ENCODE results near the gene VAX1.

The VAX1 gene

GRCh38 chr10:117161386-117162033 lies 23.4 kb upstream of the VAX1 start:
- Mint-ChIP-seq H3K4me1 (peaks cover 13% of the 10 kb centered on the region), H3K36me3 (ENCODE audit: insufficient read depth) (peaks cover 4% of the 10 kb centered on the region), H3K4me3 (no peak overlapping the region), H3K27me3 (peaks cover 89% of the 10 kb centered on the region), H3K9me3 (no peaks in the 10 kb centered on the region), H3K27ac (ENCODE audit: low read depth) (no peak overlapping the region)
- DNase-seq (ENCODE audit: low spot score in 2 of 2), result no peak
- no peak for ATAC-seq (replicated peaks; ENCODE audit: extremely low read depth, poor library complexity, severe bottlenecking)

DNA sequence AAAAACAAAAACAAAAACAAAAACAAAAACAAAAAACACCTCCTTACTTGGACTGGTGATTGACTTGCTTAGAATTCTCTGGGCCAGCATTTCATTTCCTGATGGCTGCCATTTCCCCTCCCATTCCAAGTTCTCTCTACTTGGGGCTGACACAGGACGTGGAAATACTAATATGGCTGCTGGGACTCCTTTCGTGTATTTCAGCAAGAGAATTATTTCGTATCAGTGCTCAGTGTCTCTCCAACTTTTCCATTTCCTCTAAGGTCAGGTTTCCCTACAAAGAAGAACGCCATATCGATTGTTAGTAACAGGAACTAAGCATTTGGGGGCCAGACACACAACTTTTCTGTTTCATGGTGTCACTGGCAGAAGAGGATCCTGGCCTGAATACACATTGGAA lies 22.5 kb upstream of the VAX1 start:
- Mint-ChIP-seq H3K4me3 (no peak overlapping the region), H3K36me3 (ENCODE audit: insufficient read depth) (peaks cover 4% of the 10 kb centered on the region), H3K27me3 (peaks cover 89% of the 10 kb centered on the region), H3K27ac (ENCODE audit: low read depth) (no peak overlapping the region), H3K4me1 (peaks cover 8% of the 10 kb centered on the region), H3K9me3 (no peaks in the 10 kb centered on the region)
- DNase-seq (ENCODE audit: low spot score in 2 of 2), result no peak
- ATAC-seq (replicated peaks; ENCODE audit: extremely low read depth, poor library complexity, severe bottlenecking), result no peak

GRCh38 chr10:117159390-117159789 lies 21.3 kb upstream of the VAX1 start:
- Mint-ChIP-seq H3K36me3 (ENCODE audit: insufficient read depth) (peaks cover 4% of the 10 kb centered on the region), H3K27me3 (peaks cover 89% of the 10 kb centered on the region), H3K4me3 (no peak overlapping the region), H3K9me3 (no peaks in the 10 kb centered on the region), H3K4me1 (peaks cover 8% of the 10 kb centered on the region), H3K27ac (ENCODE audit: low read depth) (no peak overlapping the region)
- no peak for ATAC-seq (replicated peaks; ENCODE audit: extremely low read depth, poor library complexity, severe bottlenecking)
- no peak for DNase-seq (ENCODE audit: low spot score in 2 of 2)

- DNase-seq (ENCODE audit: low spot score in 2 of 2) (no peak), ATAC-seq (replicated peaks; ENCODE audit: extremely low read depth, poor library complexity, severe bottlenecking) (no peak)
- Mint-ChIP-seq H3K27me3 (peaks cover 93% of the 10 kb centered on the region), H3K9me3 (no peaks in the 10 kb centered on the region), H3K4me1 (peaks cover 8% of the 10 kb centered on the region), H3K4me3 (no peak overlapping the region), H3K27ac (ENCODE audit: low read depth) (no peak overlapping the region), H3K36me3 (ENCODE audit: insufficient read depth) (peaks cover 1% of the 10 kb centered on the region)
Measured at GRCh38 chr10:117158297-117158696, 20.2 kb upstream of the VAX1 start.

GRCh38 chr10:117152668-117153067 lies 14.6 kb upstream of the VAX1 start:
- Mint-ChIP-seq H3K27me3 (peaks cover 81% of the 10 kb centered on the region), H3K27ac (ENCODE audit: low read depth) (no peak overlapping the region), H3K9me3 (no peaks in the 10 kb centered on the region), H3K4me3 (no peak overlapping the region), H3K4me1 (no peaks in the 10 kb centered on the region), H3K36me3 (ENCODE audit: insufficient read depth) (no peaks in the 10 kb centered on the region)
- DNase-seq (ENCODE audit: low spot score in 2 of 2) (no peak), ATAC-seq (replicated peaks; ENCODE audit: extremely low read depth, poor library complexity, severe bottlenecking) (no peak)

- Mint-ChIP-seq H3K36me3 (ENCODE audit: insufficient read depth) (no peaks in the 10 kb centered on the region), H3K27ac (ENCODE audit: low read depth) (no peak overlapping the region), H3K4me1 (no peaks in the 10 kb centered on the region), H3K4me3 (no peak overlapping the region), H3K27me3 (peaks cover 65% of the 10 kb centered on the region), H3K9me3 (no peaks in the 10 kb centered on the region)
- ATAC-seq (replicated peaks; ENCODE audit: extremely low read depth, poor library complexity, severe bottlenecking) (no peak), DNase-seq (ENCODE audit: low spot score in 2 of 2) (no peak)
Measured at GRCh38 chr10:117148284-117148683, 10.2 kb upstream of the VAX1 start.

- DNase-seq (ENCODE audit: low spot score in 2 of 2), result no peak
- Mint-ChIP-seq H3K27me3 (peaks cover 70% of the 10 kb centered on the region), H3K9me3 (no peaks in the 10 kb centered on the region), H3K36me3 (ENCODE audit: insufficient read depth) (peaks cover 3% of the 10 kb centered on the region), H3K4me1 (no peaks in the 10 kb centered on the region), H3K27ac (ENCODE audit: low read depth) (no peak overlapping the region), H3K4me3 (no peak overlapping the region)
- ATAC-seq (replicated peaks; ENCODE audit: extremely low read depth, poor library complexity, severe bottlenecking), result no peak
Measured at GRCh38 chr10:117145019-117145418, 6.9 kb upstream of the VAX1 start.

DNA sequence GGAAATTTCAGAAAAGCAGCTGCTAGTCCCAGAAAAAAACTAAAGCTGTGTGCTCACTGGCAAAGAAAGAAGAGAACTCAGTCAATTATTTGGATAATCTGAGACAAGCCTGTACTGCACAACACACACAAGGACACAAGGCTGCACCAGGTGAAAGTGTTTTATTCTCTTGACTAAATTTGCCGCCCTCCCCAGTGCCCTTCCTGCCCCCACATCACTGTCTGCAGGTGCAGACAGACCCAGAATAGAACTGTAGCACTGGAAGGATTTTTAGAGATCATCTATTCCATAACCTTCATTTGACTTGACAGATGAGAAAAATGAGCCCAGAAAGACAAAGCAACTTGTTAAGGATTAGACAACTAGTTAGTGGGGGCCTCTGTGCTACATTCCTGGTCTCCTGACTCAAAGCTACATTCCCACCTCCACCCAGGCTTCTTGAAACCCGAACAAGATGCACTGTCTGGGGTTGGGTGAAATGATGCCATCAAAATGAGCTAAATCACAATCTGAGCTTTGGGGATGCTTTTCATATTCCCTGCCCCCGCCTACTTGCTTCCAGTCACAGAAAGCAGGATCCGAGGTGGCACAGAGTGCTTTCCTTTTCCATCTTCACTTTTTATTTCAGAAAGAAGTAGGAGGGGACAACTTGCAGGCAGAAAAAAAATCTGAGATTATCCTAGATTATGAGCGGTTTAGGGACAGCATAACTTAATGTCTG lies 5.2 kb upstream of the VAX1 start:
- DNase-seq (ENCODE audit: low spot score in 2 of 2) (no peak), ATAC-seq (replicated peaks; ENCODE audit: extremely low read depth, poor library complexity, severe bottlenecking) (no peak)
- H3K27me3 Mint-ChIP-seq, result peaks cover 67% of the 10 kb centered on the region
- no peak overlapping the region for H3K27ac Mint-ChIP-seq (ENCODE audit: low read depth)
- no peak overlapping the region for H3K4me3 Mint-ChIP-seq
- no peaks in the 10 kb centered on the region for H3K4me1 Mint-ChIP-seq
- peaks cover 3% of the 10 kb centered on the region for H3K36me3 Mint-ChIP-seq (ENCODE audit: insufficient read depth)
- H3K9me3 Mint-ChIP-seq, result no peaks in the 10 kb centered on the region

GRCh38 chr10:117140525-117140902 lies 2.4 kb upstream of the VAX1 start:
- peaks cover 7% of the 10 kb centered on the region for H3K4me1 Mint-ChIP-seq
- DNase-seq (ENCODE audit: low spot score in 2 of 2) (no peak), ATAC-seq (replicated peaks; ENCODE audit: extremely low read depth, poor library complexity, severe bottlenecking) (no peak)
- H3K9me3 Mint-ChIP-seq, result no peaks in the 10 kb centered on the region
- peaks cover 3% of the 10 kb centered on the region for H3K36me3 Mint-ChIP-seq (ENCODE audit: insufficient read depth)
- no peak overlapping the region for H3K4me3 Mint-ChIP-seq
- no peak overlapping the region for H3K27ac Mint-ChIP-seq (ENCODE audit: low read depth)
- peaks cover 68% of the 10 kb centered on the region for H3K27me3 Mint-ChIP-seq

DNA sequence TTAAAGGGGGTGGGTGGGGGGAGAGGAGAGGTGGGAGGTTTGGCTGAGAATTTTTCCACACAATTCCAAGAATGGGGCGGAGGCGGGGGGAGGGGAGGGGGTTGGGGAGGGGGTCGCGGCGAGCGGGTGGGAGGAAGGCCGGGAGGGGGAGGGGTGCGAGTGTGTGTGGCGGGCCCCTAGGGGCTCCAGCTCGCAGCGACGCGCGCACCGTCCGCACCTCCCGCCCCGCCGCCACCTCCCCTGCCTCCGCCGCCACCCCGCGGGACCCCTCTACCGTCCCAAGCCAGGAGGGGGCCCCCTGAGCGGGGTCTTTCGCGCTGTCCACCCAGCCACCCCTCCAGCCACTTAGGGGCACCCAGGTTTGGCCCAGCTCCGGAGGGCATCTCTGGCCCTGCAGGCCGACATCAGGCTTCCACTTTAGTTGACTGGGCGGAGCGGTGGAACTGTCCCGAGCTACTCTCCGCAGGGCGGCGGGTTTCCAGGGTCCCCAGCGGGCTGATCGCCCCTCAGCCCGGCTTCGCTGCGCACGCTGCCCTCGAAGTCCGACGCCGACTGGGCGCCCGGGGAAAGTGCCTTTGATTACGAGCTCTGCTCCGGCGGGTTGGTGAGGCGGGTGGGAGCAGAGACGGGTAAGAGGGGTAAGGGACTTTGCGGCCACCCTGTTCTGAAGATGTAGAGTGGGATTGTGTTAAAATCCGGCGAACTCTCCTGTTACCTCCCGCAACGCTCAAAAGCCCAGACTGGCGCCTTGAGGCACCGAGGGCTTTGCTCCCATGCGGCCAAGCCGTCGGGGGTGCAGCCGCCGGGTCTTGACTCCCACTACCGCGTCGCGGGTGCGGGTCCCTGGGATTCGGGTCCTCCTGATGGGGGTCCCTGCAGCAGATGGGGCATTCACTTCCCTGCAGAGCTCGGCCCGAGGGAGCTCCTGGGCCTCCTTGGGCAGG lies 1.8 kb upstream of the VAX1 start:
- no peak for ATAC-seq (replicated peaks; ENCODE audit: extremely low read depth, poor library complexity, severe bottlenecking)
- Mint-ChIP-seq H3K27ac (ENCODE audit: low read depth) (no peak overlapping the region), H3K9me3 (no peaks in the 10 kb centered on the region), H3K4me1 (peaks cover 7% of the 10 kb centered on the region), H3K36me3 (ENCODE audit: insufficient read depth) (peaks cover 3% of the 10 kb centered on the region), H3K4me3 (no peak overlapping the region), H3K27me3 (peaks cover 72% of the 10 kb centered on the region)
- DNase-seq (ENCODE audit: low spot score in 2 of 2), result no peak

GRCh38 chr10:117138838-117139580 lies 939 bp upstream of the VAX1 start:
- no peak for DNase-seq (ENCODE audit: low spot score in 2 of 2)
- ATAC-seq (replicated peaks; ENCODE audit: extremely low read depth, poor library complexity, severe bottlenecking), result no peak
- no peaks in the 10 kb centered on the region for H3K9me3 Mint-ChIP-seq
- no peak overlapping the region for H3K27ac Mint-ChIP-seq (ENCODE audit: low read depth)
- H3K27me3 Mint-ChIP-seq, result peaks cover 79% of the 10 kb centered on the region
- peaks cover 7% of the 10 kb centered on the region for H3K4me1 Mint-ChIP-seq
- no peak overlapping the region for H3K4me3 Mint-ChIP-seq
- peaks cover 3% of the 10 kb centered on the region for H3K36me3 Mint-ChIP-seq (ENCODE audit: insufficient read depth)

Measured in central memory CD8-positive, alpha-beta T cell (primary cell).